ENCODE results near the gene RERE.
"Not testable (repeated sequence)": the region's sequence is repeated elsewhere in the genome, so short reads cannot be mapped to it uniquely, and the experiment has no call there.

Gene RERE

DNA sequence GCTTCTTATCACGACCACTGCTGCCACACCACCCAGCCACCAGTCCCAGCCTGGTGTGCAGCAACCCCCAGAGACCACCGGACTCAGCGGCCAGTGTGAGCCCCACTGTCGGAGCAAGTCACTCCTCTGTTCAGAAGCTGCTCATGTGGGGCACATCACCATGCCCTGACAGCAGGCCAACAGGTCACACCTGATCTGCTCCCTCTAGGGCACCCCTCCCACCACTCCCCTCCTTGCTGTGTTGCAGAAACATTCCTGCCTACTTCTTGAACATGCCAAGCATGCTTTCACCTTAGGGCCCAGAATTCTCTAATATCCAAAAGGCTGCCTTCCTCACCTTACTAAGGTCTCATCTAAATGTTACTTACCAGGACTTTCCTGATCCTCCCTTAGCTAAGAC is 353.1 kb downstream of the RERE start:
- DNase-seq, result no peak

DNA sequence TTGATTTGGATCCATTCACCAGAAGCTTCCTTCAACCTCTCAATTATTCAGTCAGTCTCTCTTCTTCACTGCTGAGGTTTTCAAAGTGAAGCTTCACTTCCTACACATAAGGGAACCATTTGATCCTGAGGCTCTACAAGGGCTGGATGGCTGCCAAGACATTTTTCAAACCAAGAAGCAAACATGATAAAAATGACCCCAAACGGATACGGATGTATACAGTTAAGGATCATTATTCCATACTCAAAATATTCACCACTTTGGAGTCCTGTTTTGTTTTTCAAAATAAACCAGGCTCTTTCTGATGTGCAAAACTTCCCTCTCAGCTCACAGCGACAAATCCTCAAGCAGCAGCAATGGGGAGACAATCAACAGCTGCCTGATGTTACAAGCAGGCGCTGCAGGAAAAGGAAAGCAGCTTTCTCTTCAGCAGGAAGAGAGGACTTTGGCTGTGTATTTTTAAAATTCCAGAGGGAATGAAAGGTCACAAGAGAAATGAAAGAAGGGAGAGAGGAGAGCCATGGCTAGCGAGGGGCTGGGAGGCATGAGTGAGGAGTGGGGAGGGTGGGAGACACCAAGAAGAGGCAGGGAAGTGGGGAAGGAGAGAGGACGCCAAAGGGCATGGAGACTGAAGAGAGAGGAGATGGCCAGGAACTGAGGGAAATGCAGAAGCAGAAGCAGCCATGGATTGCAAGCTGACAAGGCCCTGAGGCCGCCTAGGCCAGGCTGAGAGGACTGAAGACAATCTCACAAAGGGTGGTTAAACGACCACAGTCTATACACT is 354.1 kb downstream of the RERE start:
- peak; percentile 25 for DNase-seq

DNA sequence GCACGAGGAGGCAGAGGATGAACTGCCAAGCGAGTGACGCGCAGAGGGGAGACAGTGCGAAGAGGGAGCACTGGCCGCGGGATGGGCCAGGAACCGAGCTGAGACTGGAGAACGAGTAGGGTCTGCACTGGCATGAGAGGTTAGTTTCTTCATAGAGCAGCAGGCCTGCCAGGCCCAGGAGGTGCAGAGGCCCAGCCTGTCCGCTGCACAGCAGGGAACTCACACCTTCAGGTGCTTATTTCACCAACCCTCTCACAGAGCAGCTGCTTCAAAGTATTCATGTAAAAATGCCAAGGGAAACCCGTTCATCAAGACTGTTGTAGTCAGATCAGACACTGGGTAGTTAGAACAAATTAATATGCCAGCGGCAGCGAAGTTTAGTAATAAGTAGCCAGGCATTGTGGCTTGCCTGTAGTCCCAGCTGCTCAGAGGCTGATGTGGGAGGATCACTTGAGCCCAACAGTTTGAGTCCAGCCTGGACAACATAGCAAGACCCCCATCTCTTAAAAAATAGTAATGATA is 355.0 kb downstream of the RERE start:
- no peak for DNase-seq

DNA sequence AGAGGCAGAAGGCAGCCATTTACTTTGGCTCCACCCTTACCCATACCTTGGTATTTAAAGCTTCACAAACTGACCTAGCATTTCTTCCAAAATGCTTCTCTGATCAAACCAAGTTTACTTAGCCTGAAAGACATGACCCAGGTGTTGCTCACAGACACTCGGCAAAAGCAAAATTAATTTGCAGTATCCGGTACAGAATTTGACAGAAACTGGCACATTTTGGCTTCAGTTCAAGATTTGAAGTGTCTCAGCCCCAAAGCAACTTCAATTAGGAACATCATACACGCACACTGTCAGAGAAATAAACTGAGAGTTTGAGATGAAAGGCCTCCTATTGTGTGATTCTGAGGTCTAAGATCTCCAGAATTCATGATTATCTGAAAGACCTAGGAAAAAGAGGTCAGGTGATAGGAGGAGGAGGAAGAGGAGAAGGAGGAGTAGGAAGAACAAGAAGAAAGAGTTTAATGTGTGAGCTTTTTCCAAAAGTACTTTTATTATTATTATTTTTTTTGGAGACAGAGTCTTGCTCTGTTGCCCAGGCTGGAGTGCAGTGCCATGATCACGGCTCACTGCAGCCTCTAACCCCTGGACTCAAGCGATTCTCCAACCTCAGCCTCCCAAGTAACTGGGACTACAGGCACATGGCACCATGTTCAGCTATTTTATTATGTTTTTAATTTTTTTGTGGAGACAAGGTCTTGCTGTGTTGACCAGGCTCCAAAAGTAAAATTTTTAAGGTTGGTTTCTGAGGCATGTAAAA is 355.9 kb downstream of the RERE start:
- DNase-seq, result no peak

DNA sequence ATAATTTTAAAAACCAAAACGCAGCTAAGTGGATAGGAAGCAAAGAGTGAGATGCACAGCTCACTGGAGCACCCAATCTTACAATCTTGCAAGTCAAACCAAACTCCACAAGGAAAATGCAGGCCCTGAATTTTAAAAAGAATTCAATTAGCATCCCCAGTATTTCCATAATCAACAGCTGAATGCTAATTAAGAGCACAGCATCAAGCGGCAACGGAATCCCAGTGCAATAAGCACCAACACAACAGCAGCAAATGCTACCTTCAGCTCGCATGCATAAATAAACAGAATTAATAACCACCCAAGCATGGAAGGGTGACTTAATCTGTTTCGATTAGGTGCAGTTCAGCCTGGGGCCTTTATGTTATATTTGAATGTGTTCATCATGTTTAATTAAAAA is 356.7 kb downstream of the RERE start:
- DNase-seq, result no peak

DNA sequence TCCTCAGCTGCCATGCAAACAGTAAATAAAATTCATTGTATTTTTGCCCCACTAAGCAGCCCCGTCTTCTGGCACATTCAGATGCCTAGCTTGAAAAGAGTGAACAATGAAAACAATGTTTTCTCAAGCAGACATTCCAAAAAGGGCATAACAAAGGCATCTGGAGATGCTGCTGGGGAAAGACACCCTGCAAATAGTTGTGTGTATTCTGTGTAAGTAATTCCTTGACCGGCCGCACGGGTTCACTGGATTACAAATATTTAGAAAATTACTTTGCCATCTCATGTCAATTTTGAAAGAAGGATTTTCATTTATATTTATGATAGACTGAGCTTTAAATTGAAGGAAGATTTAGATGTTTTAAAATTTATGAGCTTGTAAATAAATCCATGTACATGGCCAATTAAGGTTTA is 357.3 kb downstream of the RERE start:
- no peak for DNase-seq

DNA sequence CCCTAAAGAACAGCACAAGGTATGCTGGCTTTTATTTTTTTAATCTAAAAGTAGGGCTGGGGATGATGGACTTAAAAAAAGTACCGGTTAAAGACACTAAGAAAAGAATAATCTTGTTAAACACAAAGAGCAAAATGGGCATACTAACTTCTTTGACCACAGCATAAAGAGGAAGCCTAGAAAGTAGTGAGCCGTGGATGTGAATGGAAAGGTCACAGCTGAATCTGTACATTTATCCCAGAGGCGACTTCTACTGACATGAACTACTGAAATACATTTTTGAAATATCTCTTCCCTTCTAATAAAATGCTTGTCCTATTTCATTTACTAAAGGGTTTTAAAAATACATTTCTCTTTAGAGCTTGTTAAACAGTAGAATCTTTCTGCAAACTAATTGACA is 358.8 kb downstream of the RERE start:
- no peak for DNase-seq

DNA sequence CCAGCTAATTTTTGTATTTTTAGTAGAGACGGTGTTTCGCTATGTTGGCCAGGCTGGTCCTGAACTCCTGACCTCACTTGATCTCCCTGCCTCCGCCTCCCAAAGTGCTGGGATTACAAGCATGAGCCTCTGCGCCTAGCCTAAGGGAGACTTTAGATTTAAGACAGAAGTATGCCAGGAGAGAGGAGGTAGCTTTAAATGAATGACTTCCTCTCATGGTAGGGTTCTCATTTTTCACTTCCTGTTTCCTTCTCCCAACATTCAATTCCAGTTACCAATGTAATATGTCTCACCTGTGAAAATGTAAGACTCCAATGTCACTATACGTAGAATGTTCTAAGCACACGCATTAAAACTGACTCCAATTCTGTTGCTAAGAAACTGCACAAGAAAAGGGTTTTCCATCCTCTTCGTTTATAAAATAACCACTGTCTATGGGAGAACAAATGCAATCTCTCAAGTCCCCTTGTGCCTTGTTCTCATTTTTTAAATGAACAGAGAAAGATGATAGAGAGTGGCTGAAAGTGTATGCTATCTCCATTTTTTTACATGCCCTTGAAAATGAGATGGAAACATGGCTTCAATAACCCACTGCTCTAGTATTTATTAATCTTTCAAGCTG is 359.6 kb downstream of the RERE start:
- no peak for DNase-seq

DNA sequence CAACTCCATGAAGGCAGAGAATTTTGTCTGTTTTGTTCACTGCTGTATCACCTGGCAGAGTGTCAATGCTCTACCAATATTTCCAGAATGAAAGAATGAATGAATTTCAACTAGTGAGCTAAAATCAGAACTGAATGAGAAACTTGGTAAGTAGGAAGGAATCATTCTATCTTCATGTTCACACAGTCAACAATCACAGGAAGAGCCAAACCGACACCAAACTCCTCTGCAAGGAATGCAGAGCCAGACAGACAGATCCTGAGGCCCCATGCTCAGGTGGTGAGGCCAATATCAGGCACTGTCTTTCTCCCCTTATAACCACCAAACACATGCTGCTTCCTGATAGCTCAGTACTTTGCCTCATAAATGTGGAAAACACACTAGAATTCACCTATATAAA is 360.4 kb downstream of the RERE start:
- DNase-seq, result no peak

DNA sequence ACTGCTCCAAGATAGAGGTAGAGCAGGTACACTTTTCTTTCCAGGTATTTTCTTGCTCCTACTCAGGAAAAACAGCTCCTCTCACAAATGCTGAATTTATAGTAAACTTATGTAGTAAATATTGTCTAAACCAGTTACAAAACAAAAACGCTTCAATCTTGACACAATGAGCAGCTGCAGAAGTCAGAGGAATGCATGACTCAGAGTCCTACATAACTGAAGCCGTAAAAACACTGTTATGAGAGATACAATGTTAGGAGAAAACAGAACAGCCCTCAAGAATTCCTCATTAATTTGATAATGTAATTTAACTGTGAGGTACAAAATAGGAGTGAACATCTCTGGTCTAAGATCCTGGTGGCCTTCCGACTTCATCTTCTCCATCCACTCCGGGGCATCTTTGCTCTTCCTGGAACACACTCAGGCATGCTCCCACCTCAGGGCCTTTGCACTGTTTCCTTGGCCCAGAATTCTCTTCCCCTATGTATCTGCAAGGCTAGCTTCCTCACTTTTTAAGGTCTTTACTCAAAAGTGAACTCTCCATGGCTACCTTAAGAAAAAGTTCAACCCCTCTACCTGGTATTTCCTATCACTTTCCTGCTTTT is 361.0 kb downstream of the RERE start:
- no peak for DNase-seq

DNA sequence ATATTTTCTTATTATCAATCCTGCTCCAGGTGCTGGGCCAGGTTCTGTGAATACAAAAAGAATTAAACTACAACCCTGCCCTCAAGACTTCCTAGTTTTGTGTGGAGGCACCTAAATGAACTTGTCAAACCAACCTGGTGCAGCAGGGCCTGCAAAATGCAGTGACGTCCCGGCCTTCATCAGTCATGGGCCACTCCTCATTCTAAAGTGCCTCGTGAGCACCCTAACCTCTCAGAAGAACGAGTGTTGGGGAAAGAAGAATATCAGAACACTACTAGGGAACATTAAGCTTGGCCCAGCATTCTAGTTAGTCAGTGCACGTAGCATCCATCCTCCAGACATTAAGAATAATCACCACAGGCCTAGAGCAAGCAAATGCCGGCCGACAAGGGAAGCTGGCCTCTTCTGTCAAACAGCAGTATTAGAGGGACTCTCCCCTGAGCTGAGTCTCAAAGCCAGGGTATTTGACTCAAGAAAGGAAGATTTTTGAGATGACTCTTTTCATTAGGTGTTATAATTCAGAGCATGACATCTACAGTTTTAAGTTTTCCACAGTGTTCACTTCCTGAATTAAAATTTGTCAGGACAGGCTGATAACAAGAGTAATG is 361.6 kb downstream of the RERE start:
- DNase-seq, result no peak

DNA sequence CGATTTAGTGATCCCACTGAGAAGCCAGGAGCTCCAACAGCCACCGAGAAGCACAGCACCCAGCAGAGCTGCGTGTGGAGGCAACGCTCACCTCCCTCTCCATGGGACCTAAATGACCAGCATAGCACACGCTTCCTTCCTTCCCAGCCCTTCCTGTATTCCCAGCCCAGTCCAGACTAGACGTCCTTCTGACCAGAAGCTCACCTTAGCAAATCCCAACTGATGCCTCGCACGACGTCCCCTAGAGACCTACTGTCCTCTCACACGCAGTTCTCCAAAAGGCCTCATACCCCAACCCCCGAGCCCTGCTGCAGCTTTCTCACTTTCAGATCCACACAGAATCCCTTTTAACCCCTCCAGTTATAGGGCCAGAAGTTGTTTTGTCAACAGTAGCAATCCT is 367.1 kb downstream of the RERE start:
- no peak for DNase-seq

DNA sequence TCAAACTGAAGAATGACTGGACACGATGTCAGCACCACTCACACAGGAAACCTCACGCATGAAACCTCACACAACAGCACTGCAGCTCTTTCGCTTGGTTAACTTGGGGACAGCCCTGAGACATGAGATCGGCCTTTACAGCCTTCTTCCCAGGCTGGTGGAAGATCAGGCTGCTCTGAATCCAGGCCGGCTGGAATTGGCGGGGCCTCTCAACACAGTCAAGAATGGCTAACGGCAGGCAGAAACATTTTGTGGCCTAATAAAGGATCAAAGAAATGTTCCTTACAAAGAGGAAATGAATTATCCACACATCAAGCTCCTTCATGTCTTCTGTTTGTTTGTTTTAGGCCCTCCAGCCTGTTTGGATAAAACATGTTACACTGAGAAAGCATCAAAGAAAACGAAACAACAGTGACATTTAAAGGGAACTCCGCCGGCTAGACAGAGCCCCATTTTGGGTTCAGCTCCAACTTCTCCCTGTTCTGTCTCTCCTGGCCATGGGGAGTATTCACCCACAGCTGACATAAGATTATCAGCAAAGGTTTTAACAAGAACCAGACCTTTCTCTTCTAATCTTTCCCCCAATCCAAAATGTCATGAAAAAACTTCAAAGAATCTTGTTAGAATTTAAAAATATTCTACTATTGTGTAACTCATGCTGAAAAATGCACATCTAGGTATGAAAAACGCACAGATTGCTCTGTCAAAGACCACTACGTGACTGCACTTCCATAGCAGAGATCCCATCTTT is 368.4 kb downstream of the RERE start:
- no peak for DNase-seq

DNA sequence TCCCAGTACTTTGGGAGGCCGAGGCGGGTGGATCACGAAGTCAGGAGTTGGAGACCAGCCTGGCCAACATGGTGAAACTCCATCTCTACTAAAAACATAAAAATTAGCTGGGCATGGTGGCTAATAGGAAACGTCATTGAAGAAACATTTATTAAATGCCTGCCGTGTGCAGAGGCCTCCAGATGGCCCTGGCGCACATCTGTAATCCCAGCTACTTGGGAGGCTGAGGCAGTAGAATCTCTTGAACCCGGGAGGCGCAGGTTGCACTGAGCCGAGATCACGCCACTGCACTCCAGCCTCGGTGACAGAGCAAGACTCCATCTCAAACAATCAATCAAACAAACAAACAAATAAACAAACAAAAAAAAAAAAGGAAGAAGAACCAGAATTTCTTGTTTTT is 368.9 kb downstream of the RERE start:
- DNase-seq, result not testable (repeated sequence)

DNA sequence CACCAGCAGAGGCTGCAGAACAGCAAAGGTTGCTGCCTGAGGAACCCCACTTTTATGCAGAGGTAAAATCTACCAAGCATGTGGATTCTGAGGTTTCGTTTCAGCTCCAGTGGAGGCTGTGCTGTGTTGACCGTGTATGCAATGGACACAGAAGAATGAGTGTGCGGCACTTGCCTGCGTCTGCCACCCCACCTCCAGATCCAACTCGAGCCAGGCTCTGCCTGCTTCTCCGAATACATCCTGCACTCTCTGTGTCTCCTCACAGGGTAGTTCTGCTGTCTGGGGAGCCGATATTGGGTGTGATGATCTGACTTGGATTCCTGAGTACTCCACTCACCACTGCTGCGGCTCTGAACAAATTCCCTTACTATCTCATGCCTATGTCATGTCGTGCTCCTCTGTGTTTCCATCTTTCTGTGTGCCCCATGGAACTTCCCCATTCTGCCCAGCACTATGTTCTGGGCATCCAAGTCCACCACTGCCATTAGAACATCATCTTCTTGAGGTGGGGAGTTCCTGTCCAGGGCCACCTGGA is 369.8 kb downstream of the RERE start:
- DNase-seq, result no peak

DNA sequence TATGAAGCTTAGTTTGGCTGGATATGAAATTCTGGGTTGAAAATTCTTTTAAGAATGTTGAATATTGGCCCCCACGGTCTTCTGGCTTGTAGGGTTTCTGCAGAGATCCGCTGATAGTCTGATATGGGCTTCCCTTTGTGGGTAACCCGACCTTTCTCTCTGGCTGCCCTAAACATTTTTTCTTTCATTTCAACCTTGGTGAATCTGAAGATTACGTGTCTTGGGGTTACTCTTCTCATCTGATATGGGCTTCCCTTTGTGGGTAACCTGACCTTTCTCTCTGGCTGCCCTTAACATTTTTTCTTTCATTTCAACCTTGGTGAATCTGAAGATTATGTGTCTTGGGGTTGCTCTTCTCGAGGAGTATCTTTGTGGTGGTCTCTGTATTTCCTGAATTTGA is 371.3 kb downstream of the RERE start:
- DNase-seq, result not testable (repeated sequence)

DNA sequence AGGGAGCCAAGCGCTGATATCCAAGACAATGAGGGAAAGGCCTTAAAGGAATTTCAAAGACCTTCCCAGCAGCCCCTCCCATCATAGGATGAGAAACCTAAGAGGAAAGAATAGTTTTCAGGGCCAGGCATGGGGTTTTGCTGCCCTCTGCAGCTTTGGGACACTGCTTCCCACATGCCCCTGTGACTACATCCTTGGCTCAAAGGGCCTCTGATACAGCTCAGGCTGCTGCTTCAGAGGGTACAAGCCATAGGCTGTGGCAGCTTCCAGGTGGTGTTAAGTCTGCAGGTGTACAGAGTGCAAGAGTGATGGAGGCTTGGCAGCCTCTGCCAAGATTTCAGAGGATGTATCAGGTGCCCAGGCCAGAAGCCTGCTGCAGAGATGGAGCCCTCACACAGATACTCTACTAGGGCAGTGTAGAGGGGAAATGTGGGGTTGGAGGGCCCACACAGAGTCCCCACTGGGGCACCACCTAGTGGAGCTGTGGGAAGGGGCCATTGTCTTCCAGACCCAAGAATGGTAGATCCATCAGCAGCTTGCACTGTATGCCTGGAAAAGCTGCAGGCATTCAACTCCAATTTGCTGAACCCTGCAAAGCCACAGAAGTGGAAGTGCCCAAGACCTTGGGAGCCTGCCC is 373.8 kb downstream of the RERE start:
- DNase-seq, result no peak

DNA sequence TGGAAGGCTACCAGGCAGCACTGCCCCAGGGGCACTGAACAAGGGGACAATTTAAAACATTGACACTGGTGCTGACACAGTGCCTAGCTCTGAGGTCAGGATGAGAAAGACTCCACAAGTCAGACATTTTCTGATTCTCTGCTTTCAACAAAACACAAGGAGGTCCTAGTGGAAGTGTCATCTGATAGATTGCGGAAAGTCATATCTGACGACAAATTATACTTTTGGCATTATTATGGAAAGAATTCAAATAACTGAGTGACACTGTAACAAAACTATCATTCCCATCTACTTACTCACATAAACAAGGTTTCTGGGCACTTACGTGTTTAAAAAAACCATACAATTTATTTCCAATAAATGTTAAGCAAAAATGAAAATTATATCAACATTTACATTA is 376.0 kb downstream of the RERE start:
- no peak for DNase-seq

DNA sequence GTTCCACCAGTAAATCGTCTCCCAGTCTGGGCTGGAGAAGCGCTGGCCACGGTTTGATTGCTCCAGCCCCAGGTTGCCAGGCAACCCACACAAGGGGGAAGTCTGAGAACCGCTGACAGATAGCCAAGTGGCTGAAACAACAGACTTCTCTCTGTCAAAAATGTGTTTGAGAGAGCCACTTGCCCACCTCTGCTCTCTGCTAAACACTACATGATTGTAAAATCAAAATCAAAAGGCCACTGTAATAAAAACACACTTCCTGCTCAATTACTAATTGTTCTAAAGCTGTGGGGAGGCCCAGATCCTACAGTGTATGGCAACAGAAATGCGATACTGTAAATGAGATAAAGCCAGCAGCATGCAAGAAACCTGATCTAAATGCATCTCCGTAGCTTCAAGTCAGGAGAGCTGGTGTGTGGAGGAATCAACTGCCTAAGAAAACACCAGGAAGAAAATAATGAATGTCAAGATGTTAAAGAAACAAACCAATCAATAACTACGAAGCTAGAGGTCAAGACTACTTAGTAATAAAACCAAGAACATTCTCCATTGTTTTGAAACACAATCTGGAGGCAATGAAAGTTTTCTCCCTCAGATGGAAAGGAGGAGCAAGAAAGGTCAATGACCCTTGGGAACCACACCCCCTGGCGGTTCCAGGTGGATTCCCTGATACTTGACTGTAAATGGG is 378.3 kb downstream of the RERE start:
- no peak for DNase-seq

DNA sequence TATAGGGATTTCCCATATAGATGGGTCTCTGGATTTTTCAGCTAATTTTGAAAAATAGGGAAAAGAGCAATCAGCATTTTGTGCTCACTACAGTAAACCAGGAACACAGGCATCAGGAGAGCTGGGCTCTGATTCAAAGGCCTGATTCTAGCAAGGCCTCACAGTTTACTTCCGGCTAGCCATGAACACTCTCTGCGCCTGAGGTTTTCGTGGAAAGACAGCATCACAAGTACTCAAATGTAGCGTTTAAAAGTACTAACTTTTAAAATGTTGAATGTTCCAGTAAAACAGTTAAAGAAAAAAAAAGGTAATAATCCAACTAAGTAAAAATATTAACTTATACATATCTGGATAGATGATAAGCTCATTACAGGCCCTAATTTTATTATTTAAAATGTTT is 379.0 kb downstream of the RERE start:
- no peak for DNase-seq

DNA sequence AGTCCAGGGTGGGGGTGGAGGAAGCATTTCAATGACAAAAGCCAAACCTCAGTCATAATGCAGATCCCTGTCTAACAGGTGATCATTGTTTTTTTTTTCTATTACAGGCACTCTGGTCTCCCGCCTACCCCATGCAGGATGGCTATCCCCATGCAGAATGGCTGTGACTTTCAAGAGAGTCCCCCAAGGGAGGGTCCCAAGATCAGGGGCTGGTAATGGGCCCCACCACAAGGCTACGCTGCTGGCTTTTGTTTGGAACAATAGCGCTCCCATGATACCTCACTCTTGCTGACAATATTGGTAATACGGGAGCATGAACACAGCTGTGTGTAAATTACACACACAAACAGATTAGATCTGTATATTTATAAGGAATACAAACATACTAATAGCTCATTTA is 380.1 kb downstream of the RERE start:
- no peak for DNase-seq
